ENCODE results near the gene GGA1.
"Not testable (repeated sequence)": the region's sequence is repeated elsewhere in the genome, so short reads cannot be mapped to it uniquely, and the experiment has no call there.

Gene GGA1

GRCh38 chr22:37607010-37607934 lies 1.4 kb upstream of the GGA1 start:
- H3K4me3 ChIP-seq (ENCODE audit: control insufficient read depth, low read depth, low read length), result peak overlapping the region; percentile 25
- peak; percentile 90 for TF ChIP-seq CTCF (conservative IDR thresholded peaks at IDR 0.05; ENCODE audit: control insufficient read depth, insufficient read depth, low read depth, low read length)
- peak; percentile 46 for DNase-seq (ENCODE audit: low read depth)

GRCh38 chr22:37607935-37608476 lies 628 bp upstream of the GGA1 start:
- DNase-seq (ENCODE audit: low read depth), result no peak
- no peak for TF ChIP-seq CTCF (conservative IDR thresholded peaks at IDR 0.05; ENCODE audit: control insufficient read depth, insufficient read depth, low read depth, low read length)
- peak overlapping the region; percentile 66 for H3K4me3 ChIP-seq (ENCODE audit: control insufficient read depth, low read depth, low read length)

GRCh38 chr22:37609240-37610152 lies 862 bp downstream of the GGA1 start:
- peak overlapping the region; percentile 81 for H3K4me3 ChIP-seq (ENCODE audit: control insufficient read depth, low read depth, low read length)
- peak; percentile 9 for DNase-seq (ENCODE audit: low read depth)
- no peak for TF ChIP-seq CTCF (conservative IDR thresholded peaks at IDR 0.05; ENCODE audit: control insufficient read depth, insufficient read depth, low read depth, low read length)

- peak overlapping the region; percentile 81 for H3K4me3 ChIP-seq (ENCODE audit: control insufficient read depth, low read depth, low read length)
- DNase-seq (ENCODE audit: low read depth), result not testable (repeated sequence)
These were observed 1.5 kb downstream of the GGA1 start for GRCh38 chr22:37610153-37610475.

- no peak overlapping the region for H3K4me3 ChIP-seq (ENCODE audit: control insufficient read depth, low read depth, low read length)
- no peak for TF ChIP-seq CTCF (conservative IDR thresholded peaks at IDR 0.05; ENCODE audit: control insufficient read depth, insufficient read depth, low read depth, low read length)
- peak; percentile 10 for DNase-seq (ENCODE audit: low read depth)
These were observed 2.0 kb downstream of the GGA1 start for GRCh38 chr22:37610480-37611129.

- no peak for DNase-seq (ENCODE audit: low read depth)
- TF ChIP-seq CTCF (conservative IDR thresholded peaks at IDR 0.05; ENCODE audit: control insufficient read depth, insufficient read depth, low read depth, low read length), result no peak
- no peak overlapping the region for H3K4me3 ChIP-seq (ENCODE audit: control insufficient read depth, low read depth, low read length)
These were observed 2.6 kb downstream of the GGA1 start for GRCh38 chr22:37611207-37611606.
